ENCODE measurements around the gene RPS3.

GRCh38 chr11:75454987-75455386 lies 55.7 kb downstream of the RPS3 start:
- TF ChIP-seq SMAD3 (CRISPR knock-in tag; conservative IDR thresholded peaks at IDR 0.05), result no peak
- no peak for TF ChIP-seq SIN3A (IDR thresholded peaks at IDR 0.05; ENCODE audit: borderline replicate concordance in 2 of 2, control insufficient read depth in 1 of 2, low read depth in 2 of 2, low read length in 2 of 2)

Measured in K562 (cell line).